Activated T-helper 1 cell treated with anti-CD3 and anti-CD28 coated beads, Interleukin-2, amount 50 U/mL, for 16 hours (primary cell): ENCODE results near the gene ASPG.
"Not testable (repeated sequence)": the region's sequence is repeated elsewhere in the genome, so short reads cannot be mapped to it uniquely, and the experiment has no call there.

Experiments
- DNase-seq, 2 donors: peaks; one replicate each; pipeline ENCODE4 v3.0.0-alpha.2; 2020; ENCODE audit warnings: low read depth in 1 of 2, low spot score in 1 of 2

ASPG gene

DNA sequence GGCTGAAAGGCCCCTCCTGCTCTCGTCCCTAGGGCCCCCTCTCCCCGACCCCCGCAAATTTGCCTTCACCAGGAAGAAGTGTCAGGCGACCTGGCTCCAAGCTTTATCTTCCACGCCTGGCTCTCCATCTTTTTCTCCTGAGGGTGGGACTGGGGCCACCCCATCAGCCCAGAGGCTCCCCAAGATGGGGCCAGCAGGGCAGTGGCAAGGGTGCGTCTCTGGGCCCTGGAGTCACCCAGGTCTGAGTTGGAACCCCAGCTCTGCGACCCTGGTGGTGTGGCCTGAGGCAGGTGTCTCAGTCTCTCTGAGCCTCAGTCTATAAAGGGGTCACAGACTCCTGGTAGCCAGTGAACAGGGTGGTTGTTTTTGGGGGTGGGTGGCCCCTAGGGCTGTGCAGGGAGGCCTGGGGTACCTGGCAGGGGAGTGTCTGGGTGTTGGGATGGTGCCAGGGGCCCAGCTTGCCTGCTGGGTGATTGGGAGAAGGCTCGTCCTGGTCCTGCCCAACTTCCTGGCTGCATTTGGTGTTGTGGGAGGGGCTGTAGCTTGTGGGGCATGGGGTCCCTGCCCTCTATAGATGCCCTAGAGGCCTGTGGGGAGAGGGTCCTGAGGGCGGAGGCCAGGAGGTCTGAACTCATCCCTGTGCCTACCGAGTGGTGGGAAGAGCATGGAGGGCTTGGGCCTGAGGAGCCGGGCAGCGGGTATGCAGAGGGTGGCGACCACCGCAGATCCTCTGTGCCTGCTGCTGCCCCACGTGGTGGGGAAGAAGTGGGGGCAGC is 60.5 kb downstream of the ASPG start:
- no peak for DNase-seq

DNA sequence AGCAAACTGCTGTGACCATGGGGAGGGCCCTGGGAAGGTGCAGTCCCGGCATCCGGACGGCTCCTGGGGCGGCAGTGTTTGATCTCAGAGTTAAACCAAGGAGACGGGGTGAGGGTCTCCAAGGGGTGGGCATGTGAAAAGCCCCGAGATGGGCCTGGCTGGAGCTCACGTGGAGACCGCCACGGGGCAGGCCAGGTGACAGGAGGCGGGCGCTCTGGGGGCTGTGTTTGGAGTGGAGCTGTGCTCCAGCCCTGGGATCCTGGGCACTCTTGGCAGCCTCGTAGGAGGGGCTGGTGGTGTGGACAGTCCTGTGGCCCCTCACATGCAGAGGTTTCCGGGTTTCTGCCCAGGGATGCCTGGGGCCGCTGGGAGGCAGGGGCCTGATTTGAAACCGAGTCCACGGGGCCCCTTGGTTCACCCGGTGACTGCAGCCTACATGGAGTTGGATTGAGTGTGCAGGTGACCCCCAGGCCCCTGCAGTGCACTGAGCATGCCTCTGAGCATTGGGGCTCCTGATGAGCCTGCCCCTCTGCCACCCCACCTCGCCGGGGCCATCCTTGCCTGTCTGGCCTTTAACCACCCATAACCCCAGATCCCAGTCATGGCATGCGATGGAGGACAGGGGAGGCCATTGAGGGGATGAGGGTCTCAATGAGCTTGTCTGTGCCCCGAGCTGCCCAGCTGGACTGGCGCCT is 61.3 kb downstream of the ASPG start:
- no peak for DNase-seq

DNA sequence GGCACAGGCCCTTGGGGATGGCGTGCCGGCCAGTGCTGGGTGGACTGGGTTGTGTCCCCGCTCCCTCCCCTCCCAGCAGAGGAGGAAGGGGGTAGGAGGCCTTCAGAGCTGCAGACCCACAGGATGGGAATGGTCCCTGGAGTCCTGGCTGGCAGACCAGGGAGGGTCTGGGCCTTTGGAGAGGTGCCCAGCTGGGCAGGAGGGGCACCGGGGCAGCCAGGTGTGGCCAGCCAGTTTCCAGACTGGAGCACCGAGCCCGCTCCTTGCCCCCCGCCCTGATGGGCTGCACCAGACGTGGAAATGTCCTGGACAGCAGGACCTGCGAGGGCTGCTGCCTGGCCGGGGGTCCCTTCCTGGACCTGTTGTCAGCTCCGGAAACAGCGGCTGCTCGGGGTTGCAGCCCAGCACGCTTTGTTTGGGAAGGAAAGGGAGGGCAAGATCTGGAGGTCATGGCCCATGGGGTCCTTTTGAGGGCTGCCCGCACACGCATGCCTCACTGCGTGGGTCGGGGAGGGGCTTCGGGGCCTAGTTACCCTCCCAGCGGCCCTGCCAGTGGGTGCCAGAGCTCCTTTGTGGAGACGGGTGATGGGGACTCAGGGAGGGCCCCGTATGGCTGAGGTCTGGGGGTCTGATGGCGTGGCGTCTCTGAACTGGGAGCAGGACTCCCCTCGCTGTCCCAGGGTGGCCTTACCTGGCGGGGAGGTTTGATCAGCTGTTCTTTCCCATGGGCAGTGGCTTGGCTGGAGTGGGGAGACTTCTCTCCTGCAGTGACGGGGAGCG is 62.0 kb downstream of the ASPG start:
- no peak for DNase-seq

DNA sequence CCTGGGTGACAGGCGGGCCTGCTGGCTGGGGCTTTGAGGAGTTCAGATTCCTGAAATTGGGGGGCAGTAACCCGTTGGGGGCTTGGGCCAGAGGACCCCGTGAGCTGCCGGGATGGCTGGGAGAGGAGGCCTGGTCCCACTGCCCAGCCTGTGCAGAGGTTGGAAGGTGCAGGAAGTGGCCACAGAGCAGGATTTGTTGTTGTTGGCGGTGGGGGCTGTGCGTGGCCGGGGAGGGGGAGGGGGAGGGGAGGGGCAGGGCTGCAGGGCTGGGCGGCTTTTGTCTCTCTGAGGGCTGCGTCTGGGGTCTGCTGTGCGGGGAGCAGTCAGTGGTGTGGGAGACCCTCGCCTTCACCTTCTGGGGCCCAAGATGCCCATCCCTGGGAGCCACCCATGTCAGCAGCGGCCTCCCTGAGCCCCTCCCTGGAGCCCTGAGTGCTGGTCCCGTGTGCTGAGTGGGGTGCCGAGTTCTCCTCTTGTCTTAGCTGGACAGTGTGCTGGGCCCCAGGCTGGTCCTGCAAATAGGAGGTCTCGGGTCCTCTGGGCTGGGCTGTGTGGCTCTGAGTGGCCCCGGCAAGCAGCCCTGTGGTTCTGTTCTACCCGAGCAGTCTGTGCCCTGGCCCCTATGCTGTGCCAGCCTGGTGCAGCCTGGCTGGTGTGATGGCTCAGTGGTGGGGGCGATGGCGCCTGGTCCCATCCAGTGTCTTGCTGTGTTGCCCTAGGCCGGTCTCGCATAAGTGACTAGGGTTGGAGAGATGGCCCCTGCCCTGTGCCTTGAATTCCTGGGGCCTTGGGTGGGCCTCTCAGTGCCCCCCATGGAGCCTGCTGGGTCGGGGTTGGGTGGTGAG is 63.2 kb downstream of the ASPG start:
- no peak for DNase-seq

DNA sequence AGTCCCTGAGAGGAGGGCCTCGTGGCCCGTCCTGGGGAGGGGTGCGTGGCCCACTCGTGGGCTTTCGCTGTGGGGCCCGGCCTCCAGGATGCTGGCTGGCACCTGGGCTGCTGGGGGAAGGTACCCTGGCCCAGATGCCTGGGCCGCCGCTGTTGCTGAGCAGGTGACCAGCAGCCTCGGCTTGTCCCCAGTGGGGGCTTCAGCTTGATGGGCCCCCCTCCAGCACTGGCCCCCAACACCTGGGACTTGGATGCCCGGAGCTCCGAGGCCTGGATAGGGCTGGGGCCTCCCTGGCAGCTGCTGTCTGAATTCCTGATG is 63.7 kb downstream of the ASPG start:
- DNase-seq, result no peak

DNA sequence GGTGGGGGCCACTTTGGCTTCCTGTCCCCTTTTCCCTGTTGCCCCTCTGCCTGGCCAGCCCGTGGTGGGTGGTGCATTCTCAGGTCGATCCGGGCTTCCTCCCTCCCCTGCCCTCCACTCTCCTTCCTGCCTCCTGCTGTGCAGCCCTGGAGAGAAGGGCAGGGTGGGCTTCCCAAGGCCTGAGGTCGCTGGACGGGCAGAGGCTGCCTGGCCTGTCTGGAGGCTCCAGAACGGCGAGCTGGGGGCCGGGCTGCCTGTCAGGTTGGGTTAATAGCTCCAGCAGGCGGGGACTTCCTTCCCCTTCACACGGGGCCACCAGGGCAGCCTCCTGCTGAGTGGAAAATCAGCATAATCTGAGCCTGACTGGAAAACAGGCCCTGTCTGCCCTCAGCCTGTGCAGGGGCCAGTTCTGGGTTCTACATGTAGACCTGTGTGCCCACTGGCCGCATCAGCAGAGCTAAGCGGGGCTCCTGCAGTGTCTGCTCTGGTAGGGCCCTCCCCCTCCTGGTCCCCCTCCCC is 64.2 kb downstream of the ASPG start:
- no peak for DNase-seq

DNA sequence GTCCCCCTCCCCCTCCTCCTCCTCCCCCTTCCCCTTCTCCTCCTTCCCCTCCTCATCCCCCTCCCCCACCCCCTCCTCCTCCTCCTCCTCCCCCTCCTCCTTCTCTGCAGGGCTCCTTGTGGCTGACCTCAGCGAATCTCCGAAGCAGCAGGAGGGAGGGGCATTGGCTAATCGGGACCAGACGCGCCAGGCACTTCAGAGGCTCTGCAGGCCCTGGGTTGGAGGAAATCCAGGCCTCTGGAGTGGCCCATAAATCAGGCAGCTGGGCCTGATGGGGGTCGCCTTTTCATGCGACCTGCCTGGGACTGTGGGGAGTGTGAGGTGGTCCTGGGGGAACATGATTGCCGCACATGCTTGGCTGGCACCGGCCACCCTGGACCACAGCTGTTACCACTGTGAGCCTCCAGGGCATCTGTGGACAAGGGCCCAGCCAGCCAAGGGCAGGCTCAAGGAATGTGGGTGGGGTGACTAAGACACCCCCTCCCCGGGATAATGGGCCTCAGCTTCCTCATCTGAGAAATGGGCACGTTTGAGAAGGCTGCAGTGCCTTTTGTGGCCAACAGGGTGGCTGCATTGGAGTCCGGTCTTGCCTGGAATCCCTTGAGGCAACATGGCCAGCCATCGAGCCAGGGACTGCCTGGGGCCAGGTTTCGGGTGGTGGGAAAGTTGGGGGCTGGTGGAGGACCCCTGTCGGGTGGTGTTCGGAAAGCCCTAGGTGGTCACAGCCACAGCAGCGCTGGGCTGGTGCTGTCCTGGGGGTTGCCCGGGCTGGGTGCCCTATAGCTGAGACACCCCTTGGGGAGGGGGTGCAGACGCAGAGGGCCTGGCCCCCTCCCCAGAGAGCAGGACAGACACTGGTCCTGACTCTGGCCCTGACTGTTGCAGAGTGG is 64.9 kb downstream of the ASPG start:
- no peak for DNase-seq

DNA sequence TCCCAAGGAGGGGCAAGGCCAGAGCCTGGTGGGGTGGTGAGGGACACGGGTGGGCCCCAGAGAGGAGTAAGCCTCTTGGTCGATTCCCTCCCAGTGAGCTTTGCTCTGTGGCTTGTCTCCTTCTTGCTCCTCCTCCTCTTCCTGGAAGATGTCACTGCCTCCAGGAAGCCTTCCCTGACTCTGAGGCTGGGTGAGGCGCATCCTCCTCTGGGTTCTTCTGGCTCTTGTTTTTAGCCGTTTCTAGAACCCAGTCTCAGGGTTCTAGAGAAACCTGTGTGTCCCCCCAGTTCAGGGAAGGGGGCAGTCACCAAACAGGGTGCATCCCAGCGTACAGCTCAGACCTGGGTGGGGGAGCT is 65.5 kb downstream of the ASPG start:
- DNase-seq, result no peak

DNA sequence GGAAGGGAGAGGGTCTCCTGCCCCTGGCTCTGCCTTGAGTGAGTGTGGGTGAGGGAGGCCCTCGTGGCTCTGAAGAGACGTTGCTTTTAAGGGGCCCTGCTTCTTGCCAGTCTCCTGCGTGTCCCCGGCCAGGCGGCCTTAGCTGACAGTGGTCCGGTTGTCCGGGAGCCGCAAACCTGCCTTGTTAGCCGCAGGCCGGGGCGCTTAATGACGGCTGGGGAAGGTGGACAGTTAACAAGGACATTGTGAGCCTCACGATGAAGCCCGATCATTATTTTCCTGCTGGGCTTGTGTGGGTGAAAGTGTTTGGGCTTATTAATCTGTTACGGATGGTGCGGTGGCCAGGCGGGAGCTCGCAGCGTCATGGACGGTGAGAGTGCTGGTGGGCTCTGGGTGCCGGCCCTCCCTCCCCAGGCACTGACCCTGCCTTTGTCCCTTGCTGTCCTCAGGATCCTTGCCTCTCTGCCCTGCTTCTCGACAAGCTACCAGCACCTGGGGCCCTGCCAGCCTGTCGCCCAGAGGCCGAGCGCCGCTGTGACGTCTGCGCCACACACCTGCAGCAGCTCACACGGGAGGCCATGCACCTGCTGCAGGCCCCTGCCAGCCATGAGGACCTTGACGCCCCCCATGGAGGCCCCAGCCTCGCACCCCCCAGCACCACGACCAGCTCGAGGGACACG is 66.2 kb downstream of the ASPG start:
- no peak for DNase-seq

DNA sequence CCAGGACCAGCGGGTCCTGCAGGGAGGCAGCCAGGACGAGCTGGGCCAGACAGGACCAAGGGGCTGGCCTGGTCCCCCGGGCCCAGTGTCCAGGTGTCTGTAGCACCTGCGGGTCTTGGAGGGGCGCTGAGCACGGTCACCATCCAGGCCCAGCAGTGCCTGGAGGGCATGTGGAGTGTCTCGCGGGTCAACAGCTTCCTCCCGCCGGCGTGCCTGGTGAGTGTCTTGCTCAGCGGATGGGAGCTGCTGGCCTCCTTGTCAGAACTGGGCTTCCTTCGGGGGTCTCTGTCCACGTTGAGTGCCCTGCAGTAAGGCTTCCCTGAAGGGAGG is 66.7 kb downstream of the ASPG start:
- DNase-seq, result no peak

DNA sequence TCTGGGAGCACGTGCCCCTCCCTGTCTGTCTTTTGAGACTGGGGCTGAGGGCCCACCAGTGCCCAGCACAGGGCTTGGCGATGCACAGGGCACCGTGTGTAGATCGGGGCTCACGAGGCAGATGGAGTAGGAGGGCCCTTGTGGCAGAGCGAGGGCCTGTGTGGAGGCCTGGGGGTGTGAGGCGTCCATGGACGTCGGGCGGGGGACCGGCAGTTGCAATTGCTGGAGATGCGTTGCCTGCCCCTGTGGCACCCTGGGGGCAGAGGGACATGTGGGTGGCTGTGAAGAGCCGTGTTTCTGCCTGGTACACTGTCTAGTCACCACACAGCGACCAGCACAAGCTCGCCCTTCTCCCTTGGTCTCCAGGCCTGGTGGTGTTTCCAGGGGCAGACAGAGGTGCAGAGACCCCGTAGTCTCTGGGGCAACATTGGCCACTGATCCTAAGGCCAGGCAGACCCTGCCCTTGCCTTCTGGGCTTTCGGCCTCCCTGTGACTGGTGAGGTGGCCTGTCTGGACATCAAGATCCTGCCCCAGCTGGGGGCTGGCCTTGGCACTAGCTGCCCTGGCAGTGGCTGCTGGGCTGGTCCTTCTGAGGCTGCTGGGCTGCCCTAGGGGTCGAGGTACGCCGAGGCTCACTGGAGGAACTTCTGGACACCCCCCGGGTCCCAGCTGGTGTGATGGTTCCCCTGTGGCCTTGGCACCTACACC is 67.3 kb downstream of the ASPG start:
- DNase-seq, result no peak

DNA sequence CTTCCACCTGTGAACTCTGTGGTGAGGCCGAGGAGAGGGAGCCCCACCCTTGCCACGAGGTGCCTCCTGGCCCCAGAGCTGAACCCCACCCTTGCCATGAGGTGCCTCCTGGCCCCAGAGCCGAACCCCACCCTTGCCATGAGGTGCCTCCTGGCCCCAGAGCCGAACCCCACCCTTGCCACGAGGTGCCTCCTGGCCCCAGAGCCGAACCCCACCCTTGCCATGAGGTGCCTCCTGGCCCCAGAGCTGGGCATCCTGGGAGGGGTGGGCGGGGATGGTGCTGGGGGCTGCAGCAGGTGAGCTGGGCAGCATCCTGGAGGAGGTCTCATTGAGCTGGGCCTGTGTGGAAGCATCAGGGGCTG is 67.9 kb downstream of the ASPG start:
- DNase-seq, result not testable (repeated sequence)

DNA sequence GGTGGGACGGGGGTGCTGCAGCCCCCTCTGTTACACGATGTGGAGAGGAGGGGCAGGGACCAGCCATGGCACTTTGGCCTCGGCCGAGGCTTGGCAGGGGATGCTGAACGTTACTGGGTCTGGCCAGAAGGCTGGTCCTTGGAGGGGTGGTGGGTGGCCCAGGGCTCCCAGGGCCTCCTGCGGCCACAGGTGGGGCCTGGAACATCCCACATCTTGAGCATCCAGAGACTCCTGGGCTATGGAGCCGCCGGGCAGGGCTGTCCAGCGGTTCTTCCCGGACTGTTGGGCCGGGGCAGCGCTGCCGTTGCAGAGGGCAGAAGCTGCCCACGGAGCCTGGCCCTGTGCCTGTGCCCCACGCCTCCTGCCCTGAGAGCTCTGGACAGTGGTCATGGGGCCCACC is 68.7 kb downstream of the ASPG start:
- no peak for DNase-seq

DNA sequence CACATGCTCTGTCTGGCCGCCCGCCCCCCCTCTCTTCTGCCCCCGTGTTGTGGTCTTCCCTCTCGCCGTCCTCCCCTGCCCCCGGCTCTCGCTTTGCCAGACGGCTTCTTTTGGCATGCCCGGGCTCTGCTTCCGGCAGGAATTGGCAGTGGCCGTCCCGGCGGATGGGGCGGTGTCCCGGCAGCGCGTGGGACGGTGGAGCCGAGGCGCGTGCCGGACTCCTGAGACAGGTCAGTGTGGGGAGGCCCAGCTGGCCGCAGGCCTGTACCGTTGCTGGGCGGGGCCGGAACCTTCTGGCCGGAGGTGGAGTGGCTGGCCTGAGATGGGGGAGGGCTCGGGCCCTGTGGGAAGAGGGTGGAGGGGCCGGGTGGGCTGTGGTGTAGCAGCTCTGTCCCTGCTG is 70.0 kb downstream of the ASPG start:
- DNase-seq, result no peak

DNA sequence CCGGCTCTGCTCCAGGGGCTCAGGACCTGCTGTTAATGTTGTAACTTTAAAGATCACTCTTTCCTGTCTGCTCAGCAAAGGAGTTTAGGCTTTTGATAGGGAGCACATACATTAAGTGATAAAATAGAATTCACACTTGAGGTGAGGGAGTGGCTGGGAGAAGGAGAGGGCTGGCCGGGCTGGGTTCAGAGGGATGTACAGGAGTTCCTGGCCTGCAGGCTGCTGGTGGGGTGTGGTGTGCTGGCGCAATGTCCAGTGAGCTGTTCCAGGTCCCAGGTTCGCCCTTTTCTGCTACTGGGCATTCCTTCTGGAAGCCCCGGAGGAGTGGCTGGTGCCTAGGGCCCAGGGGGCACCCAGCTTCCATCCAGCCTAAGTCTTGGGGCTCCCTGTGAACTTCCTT is 70.6 kb downstream of the ASPG start:
- no peak for DNase-seq

DNA sequence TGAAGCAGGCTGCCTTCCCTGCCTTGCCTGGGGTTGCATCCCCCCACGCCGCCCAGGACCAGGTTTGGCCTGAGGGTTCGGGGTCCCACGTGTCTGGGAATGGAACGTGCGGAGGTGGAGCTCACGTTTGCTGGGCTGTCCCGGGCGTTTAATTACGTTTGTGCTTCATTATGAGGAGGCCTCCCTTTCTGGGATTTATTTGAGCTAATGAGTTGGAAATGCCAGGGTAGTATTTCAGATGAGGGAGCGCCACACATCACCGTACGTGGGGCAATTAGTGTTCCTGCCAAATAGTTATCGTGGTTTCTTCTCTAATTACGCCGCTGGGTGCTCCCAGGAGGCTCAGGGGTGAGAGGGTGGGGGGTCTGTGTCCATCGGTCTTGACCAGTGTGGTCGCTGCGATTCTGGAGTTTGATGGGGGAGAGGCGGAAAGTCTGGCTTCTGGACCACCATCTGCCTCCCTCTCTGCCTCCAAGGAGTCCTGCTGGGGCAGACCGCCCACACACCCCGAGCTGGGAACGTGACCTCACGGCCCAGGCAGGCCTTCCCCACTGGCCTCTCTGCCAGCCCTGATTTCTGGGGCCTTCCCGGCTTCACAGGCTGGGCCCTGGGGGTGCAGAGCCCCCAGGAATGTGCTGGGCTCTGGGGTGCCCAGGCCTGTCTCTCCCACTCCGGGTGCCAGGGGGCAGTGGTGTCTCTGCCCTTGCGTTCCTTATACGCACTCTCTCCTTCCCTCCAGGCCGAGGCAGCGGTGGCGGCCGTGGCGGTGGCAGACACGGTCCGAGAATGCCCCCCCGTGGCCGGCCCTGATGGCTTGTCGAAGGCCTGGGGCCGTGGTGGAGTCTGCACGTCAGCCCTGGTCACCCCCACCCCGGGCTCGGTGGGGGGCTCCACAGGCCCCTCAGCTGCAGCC is 71.8 kb downstream of the ASPG start:
- no peak for DNase-seq

DNA sequence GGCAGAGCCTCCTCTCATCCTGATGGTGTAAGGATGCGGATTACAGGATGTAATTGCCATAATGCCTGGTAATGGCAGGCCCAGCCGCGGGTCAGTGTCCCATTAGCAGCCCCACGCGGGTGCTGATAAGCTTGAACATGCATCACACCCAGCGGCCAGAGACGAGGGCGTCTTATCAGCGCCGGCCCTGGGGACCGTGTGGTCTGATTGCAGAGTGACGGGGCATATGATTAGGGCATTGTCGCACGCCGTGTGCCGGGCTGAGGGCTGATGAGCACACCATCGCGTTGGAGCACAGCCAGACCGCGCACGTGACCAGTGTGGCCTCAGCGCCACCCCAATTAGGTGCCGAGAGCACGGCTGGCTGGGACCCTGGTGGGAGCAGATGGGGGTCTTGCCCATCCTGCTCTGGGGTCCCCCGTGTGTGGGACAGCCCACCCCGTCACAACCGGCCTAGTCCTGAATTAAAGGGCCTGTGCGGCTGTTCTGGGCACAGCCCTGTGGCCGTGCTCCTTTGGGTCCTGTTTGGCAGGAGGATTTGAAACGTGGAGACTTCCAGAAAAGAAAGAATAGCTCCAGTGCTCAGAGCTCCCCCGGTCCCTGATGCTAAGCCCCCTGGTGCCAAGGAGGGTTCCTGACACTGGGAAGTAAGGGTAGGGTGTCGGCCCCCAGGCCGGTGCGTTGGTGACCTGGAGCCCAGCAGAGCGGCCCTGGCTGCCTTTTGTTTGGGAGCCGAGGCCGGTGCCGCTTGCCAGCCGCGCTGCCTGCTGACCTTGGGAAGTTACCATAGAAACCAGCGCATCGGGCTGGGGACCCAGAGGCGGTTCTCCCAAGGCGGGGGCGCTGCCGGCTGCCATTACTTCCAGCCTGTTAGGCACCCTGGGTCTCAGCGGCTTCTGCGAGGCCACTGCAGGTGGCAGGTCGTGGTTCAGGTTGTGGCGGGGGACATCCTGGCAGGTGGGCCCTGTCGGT is 73.6 kb downstream of the ASPG start:
- DNase-seq, result no peak
